Mesendoderm (in vitro differentiated cells): ENCODE measurements around the gene SRRD.

Experiments
- DNase-seq: peaks from one replicate; pipeline ENCODE4 v3.0.0; 2013
- H2AK5ac ChIP-seq: 2 replicates; pipeline ENCODE4 v1.6.1; 2013; ENCODE audit warnings: low read length, inconsistent platforms
- H2BK120ac ChIP-seq: 2 replicates; pipeline ENCODE4 v1.6.1; 2013; ENCODE audit warnings: low read depth, mild to moderate bottlenecking, low read length, moderate library complexity, mixed read lengths
- H2BK15ac ChIP-seq: replicated peaks from 2 replicates; pipeline ENCODE4 v1.6.1; 2013; ENCODE audit warnings: low read depth, mild to moderate bottlenecking, moderate library complexity
- H2BK5ac ChIP-seq: 2 replicates; pipeline ENCODE4 v1.6.1; 2013; ENCODE audit warnings: low read length, inconsistent platforms
- H3K18ac ChIP-seq: 2 replicates; pipeline ENCODE4 v1.6.1; 2013; ENCODE audit warnings: mild to moderate bottlenecking, low read length, mixed read lengths
- H3K23ac ChIP-seq: one replicate; pipeline ENCODE4 v1.6.1; 2013; ENCODE audit warnings: low read length
- H3K27ac ChIP-seq: 2 replicates; pipeline ENCODE4 v1.5.1; 2013; ENCODE audit warnings: low read depth, mild to moderate bottlenecking, inconsistent platforms, low read length, moderate library complexity
- H3K27me3 ChIP-seq: 2 replicates; pipeline ENCODE4 v1.6.1; 2013; ENCODE audit warnings: low read length, control low read depth, mild to moderate bottlenecking, inconsistent platforms; ENCODE audit not compliant: insufficient read depth, poor library complexity
- H3K36me3 ChIP-seq: 2 replicates; pipeline ENCODE4 v1.6.1; 2013; ENCODE audit warnings: low read length, inconsistent platforms; ENCODE audit not compliant: control insufficient read depth, insufficient read depth
- H3K4ac ChIP-seq: one replicate; pipeline ENCODE4 v1.6.1; 2013; ENCODE audit warnings: low read depth, mild to moderate bottlenecking, low read length, moderate library complexity
- H3K4me1 ChIP-seq: 2 replicates; pipeline ENCODE4 v1.6.1; 2013; ENCODE audit warnings: low read depth, low read length, inconsistent platforms; ENCODE audit not compliant: control insufficient read depth
- H3K4me2 ChIP-seq: 2 replicates; pipeline ENCODE4 v1.6.1; 2013; ENCODE audit warnings: low read length
- H3K4me3 ChIP-seq: 2 replicates; pipeline ENCODE4 v1.5.1; 2013; ENCODE audit warnings: mild to moderate bottlenecking, low read length
- H3K56ac ChIP-seq: one replicate; pipeline ENCODE4 v1.6.1; 2013; ENCODE audit warnings: low read length
- H3K79me1 ChIP-seq: 2 replicates; pipeline ENCODE4 v1.6.1; 2013; ENCODE audit warnings: low read length, inconsistent platforms
- H3K79me2 ChIP-seq: 2 replicates; pipeline ENCODE4 v1.6.1; 2013; ENCODE audit warnings: mild to moderate bottlenecking, low read length; ENCODE audit not compliant: control insufficient read depth, insufficient read depth
- H3K9ac ChIP-seq: 2 replicates; pipeline ENCODE4 v1.6.1; 2013; ENCODE audit warnings: low read length, inconsistent platforms
- H4K5ac ChIP-seq: one replicate; pipeline ENCODE4 v1.6.1; 2013; ENCODE audit warnings: low read length
- H4K8ac ChIP-seq: one replicate; pipeline ENCODE4 v1.6.1; 2013; ENCODE audit warnings: low read depth, mild to moderate bottlenecking, control low read depth, low read length, moderate library complexity
- WGBS: extraction: QIAGEN DNeasy Blood & Tissue Kit; methylation state at CpG from one replicate; pipeline ENCODE4 v1.1.7; 2013; ENCODE audit warnings: low lambda C conversion rate, missing lambda C conversion rate; ENCODE audit not compliant: insufficient coverage; ENCODE audit errors: extremely low coverage; 5-methylcytosine and 5-hydroxymethylcytosine counted together

Gene SRRD

GRCh38 chr22:26501996-26502395 lies 18.3 kb downstream of the SRRD start:
- no peaks in the 10 kb centered on the region for H3K79me1 ChIP-seq
- no peak overlapping the region for H3K56ac ChIP-seq
- H2BK15ac ChIP-seq = no peak overlapping the region
- H3K4ac ChIP-seq = no peak overlapping the region
- no peak overlapping the region for H3K9ac ChIP-seq
- H2BK5ac ChIP-seq = no peak overlapping the region
- no peak overlapping the region for H4K5ac ChIP-seq
- H3K27ac ChIP-seq = no peak overlapping the region
- DNase-seq = no peak
- no peak overlapping the region for H3K4me2 ChIP-seq
- H3K4me1 ChIP-seq = no peaks in the 10 kb centered on the region
- no peaks in the 10 kb centered on the region for H3K27me3 ChIP-seq
- H3K23ac ChIP-seq = no peak overlapping the region
- WGBS = no CpG with 5 or more reads among the region's 2 CpGs
- no peak overlapping the region for H2AK5ac ChIP-seq
- no peak overlapping the region for H3K18ac ChIP-seq
- H3K36me3 ChIP-seq = peaks cover 19% of the 10 kb centered on the region
- H3K4me3 ChIP-seq = no peak overlapping the region
- no peak overlapping the region for H4K8ac ChIP-seq
- H2BK120ac ChIP-seq = no peak overlapping the region
- no peaks in the 10 kb centered on the region for H3K79me2 ChIP-seq

- no peak overlapping the region for H4K5ac ChIP-seq
- peak; percentile 87 for DNase-seq
- no peak overlapping the region for H3K4ac ChIP-seq
- H3K56ac ChIP-seq = peak overlapping the region; percentile 30
- H3K4me3 ChIP-seq = no peak overlapping the region
- H2BK15ac ChIP-seq = no peak overlapping the region
- WGBS = no CpG with 5 or more reads among the region's 3 CpGs
- no peaks in the 10 kb centered on the region for H3K79me2 ChIP-seq
- no peak overlapping the region for H3K27ac ChIP-seq
- H3K27me3 ChIP-seq = no peaks in the 10 kb centered on the region
- no peak overlapping the region for H2BK5ac ChIP-seq
- no peak overlapping the region for H3K23ac ChIP-seq
- H2AK5ac ChIP-seq = no peak overlapping the region
- no peak overlapping the region for H3K18ac ChIP-seq
- H2BK120ac ChIP-seq = no peak overlapping the region
- no peaks in the 10 kb centered on the region for H3K4me1 ChIP-seq
- no peak overlapping the region for H3K9ac ChIP-seq
- H3K4me2 ChIP-seq = no peak overlapping the region
- no peak overlapping the region for H4K8ac ChIP-seq
- H3K36me3 ChIP-seq = peaks cover 19% of the 10 kb centered on the region
- H3K79me1 ChIP-seq = no peaks in the 10 kb centered on the region
Measured at GRCh38 chr22:26502688-26503561, 19.2 kb downstream of the SRRD start.

GRCh38 chr22:26503758-26504157 lies 20.1 kb downstream of the SRRD start:
- H4K5ac ChIP-seq = no peak overlapping the region
- H3K79me1 ChIP-seq = no peaks in the 10 kb centered on the region
- peaks cover 18% of the 10 kb centered on the region for H3K36me3 ChIP-seq
- WGBS = no CpG with 5 or more reads among the region's 1 CpG
- H3K9ac ChIP-seq = no peak overlapping the region
- H3K18ac ChIP-seq = no peak overlapping the region
- H3K4me3 ChIP-seq = no peak overlapping the region
- H3K23ac ChIP-seq = no peak overlapping the region
- no peak overlapping the region for H2BK15ac ChIP-seq
- no peak overlapping the region for H2AK5ac ChIP-seq
- no peaks in the 10 kb centered on the region for H3K4me1 ChIP-seq
- H3K4ac ChIP-seq = no peak overlapping the region
- H3K27ac ChIP-seq = no peak overlapping the region
- no peaks in the 10 kb centered on the region for H3K79me2 ChIP-seq
- H2BK5ac ChIP-seq = no peak overlapping the region
- no peak overlapping the region for H2BK120ac ChIP-seq
- DNase-seq = no peak
- H3K4me2 ChIP-seq = no peak overlapping the region
- H3K27me3 ChIP-seq = no peaks in the 10 kb centered on the region
- no peak overlapping the region for H4K8ac ChIP-seq
- H3K56ac ChIP-seq = no peak overlapping the region

- peaks cover 7% of the 10 kb centered on the region for H3K36me3 ChIP-seq
- H3K79me2 ChIP-seq = peaks cover 11% of the 10 kb centered on the region
- H3K23ac ChIP-seq = no peak overlapping the region
- no peak overlapping the region for H2BK120ac ChIP-seq
- H4K5ac ChIP-seq = no peak overlapping the region
- H4K8ac ChIP-seq = no peak overlapping the region
- no peak overlapping the region for H3K4me2 ChIP-seq
- DNase-seq = no peak
- no peak overlapping the region for H2BK5ac ChIP-seq
- H2BK15ac ChIP-seq = no peak overlapping the region
- H3K27me3 ChIP-seq = no peaks in the 10 kb centered on the region
- no peak overlapping the region for H3K27ac ChIP-seq
- H2AK5ac ChIP-seq = no peak overlapping the region
- no peak overlapping the region for H3K4me3 ChIP-seq
- no peak overlapping the region for H3K4ac ChIP-seq
- no peak overlapping the region for H3K18ac ChIP-seq
- H3K4me1 ChIP-seq = peaks cover 2% of the 10 kb centered on the region
- H3K56ac ChIP-seq = no peak overlapping the region
- no peak overlapping the region for H3K9ac ChIP-seq
- H3K79me1 ChIP-seq = peaks cover 4% of the 10 kb centered on the region
Measured at GRCh38 chr22:26508148-26508547, 24.5 kb downstream of the SRRD start.

GRCh38 chr22:26512149-26512793 lies 28.6 kb downstream of the SRRD start, which contains the start of gene TFIP11:
TSS of gene TFIP11 (minus strand) at chr22:26512473. CDS start at chr22:26510272, 2,201 bp downstream.
- peak within 1 kb of the TSS; percentile 5 for H4K5ac ChIP-seq
- H3K79me1 ChIP-seq = peaks cover 4% of the 10 kb centered on the region
- no peak within 1 kb of the TSS for H4K8ac ChIP-seq
- H3K56ac ChIP-seq = peak within 1 kb of the TSS; percentile 93
- H2AK5ac ChIP-seq = no peak within 1 kb of the TSS
- H3K4ac ChIP-seq = peak within 1 kb of the TSS; percentile 48
- WGBS = no CpG with 5 or more reads among the region's 40 CpGs
- no peak within 1 kb of the TSS for H3K18ac ChIP-seq
- no peak within 1 kb of the TSS for H2BK5ac ChIP-seq
- H3K4me3 ChIP-seq = peak within 1 kb of the TSS; percentile 76
- H3K79me2 ChIP-seq = peaks cover 11% of the 10 kb centered on the region
- DNase-seq = peak; percentile 98
- peak within 1 kb of the TSS; percentile 87 for H3K9ac ChIP-seq
- H3K27ac ChIP-seq = no peak within 1 kb of the TSS
- H3K4me1 ChIP-seq = peaks cover 2% of the 10 kb centered on the region
- H3K27me3 ChIP-seq = no peaks in the 10 kb centered on the region
- H3K4me2 ChIP-seq = peak within 1 kb of the TSS; percentile 75
- no peak within 1 kb of the TSS for H3K23ac ChIP-seq
- H2BK120ac ChIP-seq = no peak within 1 kb of the TSS
- H3K36me3 ChIP-seq = peaks cover 2% of the 10 kb centered on the region
- no peak within 1 kb of the TSS for H2BK15ac ChIP-seq
